Epithelial cell of proximal tubule (primary cell): ENCODE measurements around the gene C12orf60. TPM values are rescaled to one million over a fixed set of nuclear protein-coding genes. Genes with fewer than 3 reads are reported as not detected.

Experiments used
- DNase-seq: peaks from one replicate; pipeline ENCODE4 v3.0.0-alpha.2; 2011; ENCODE audit warnings: low read depth
- H3K4me3 ChIP-seq: 2 replicates; pipeline ENCODE4 v1.5.1; 2011; ENCODE audit warnings: low read depth, mild to moderate bottlenecking, low read length
- CTCF ChIP-seq: conservative IDR thresholded peaks from 2 replicates; pipeline ENCODE4 v1.5.1; 2012; ENCODE audit warnings: low read depth, mild to moderate bottlenecking, low read length
- total RNA-seq: library from RNA; depleted of rRNA; stranded (reverse); fragments of >200 nt; gene quantifications from 2 replicates; pipeline ENCODE4 v1.2.3, GENCODE V29; 2015

Gene C12orf60
- total RNA-seq, 1 donor from 2014 or later, result 1.2 TPM

- no peak for TF ChIP-seq CTCF
- DNase-seq, result no peak
Observed at GRCh38 chr12:14802247-14802646, 1.2 kb upstream of the C12orf60 start.

GRCh38 chr12:14802721-14803010, 804 bp upstream of the C12orf60 start:
- H3K4me3 ChIP-seq, result peak overlapping the region; percentile 79
- DNase-seq, result no peak
- no peak for TF ChIP-seq CTCF

More at GRCh38 chr12:14802247-14802646, 1.2 kb upstream of the C12orf60 start:
- H3K4me3 ChIP-seq, result peak overlapping the region; percentile 79

- H3K4me3 ChIP-seq, result peak overlapping the region; percentile 79
- no peak for DNase-seq
- TF ChIP-seq CTCF, result no peak
Observed at GRCh38 chr12:14803830-14804160, 325 bp downstream of the C12orf60 start.

GRCh38 chr12:14810167-14810952, 6.9 kb downstream of the C12orf60 start:
- no peak for TF ChIP-seq CTCF
- no peak for DNase-seq
- H3K4me3 ChIP-seq, result no peak overlapping the region

GRCh38 chr12:14810953-14811483, 7.5 kb downstream of the C12orf60 start:
- TF ChIP-seq CTCF, result peak; percentile 92
- no peak for DNase-seq
- no peak overlapping the region for H3K4me3 ChIP-seq

- DNase-seq, result no peak
- no peak for TF ChIP-seq CTCF
- no peak overlapping the region for H3K4me3 ChIP-seq
Observed at GRCh38 chr12:14811486-14811885, 8.0 kb downstream of the C12orf60 start.

- no peak for TF ChIP-seq CTCF
- no peak for DNase-seq
- no peak within 1 kb of the TSS for H3K4me3 ChIP-seq
Observed at GRCh38 chr12:14814014-14814413, 10.5 kb downstream of the C12orf60 start, which contains the start of gene SMCO3. Gene SMCO3 (minus strand): TSS chr12:14814182. CDS start chr12:14806680, 7,502 bp downstream.
